NCI-H748 (cell line): ENCODE data around the gene DOK6.

Source experiments
- DNase-seq: peaks from one replicate; lab custom pipeline; 2025; ENCODE audit not compliant: unreplicated experiment; lab: John Stamatoyannopoulos, UW

DOK6 gene

GRCh38 chr18:69734536-69734935 lies 333.8 kb downstream of the DOK6 start:
- DNase-seq, result no peak

GRCh38 chr18:69736730-69737129 lies 336.0 kb downstream of the DOK6 start:
- no peak for DNase-seq

GRCh38 chr18:69737851-69738250 lies 337.2 kb downstream of the DOK6 start:
- no peak for DNase-seq

GRCh38 chr18:69747388-69747787 lies 346.7 kb downstream of the DOK6 start:
- DNase-seq, result no peak

- peak; percentile 29 for DNase-seq
These were observed 352.2 kb downstream of the DOK6 start for GRCh38 chr18:69752737-69753380.

GRCh38 chr18:69754108-69754507 lies 353.4 kb downstream of the DOK6 start:
- no peak for DNase-seq

GRCh38 chr18:69755041-69755440 lies 354.4 kb downstream of the DOK6 start:
- no peak for DNase-seq

GRCh38 chr18:69755856-69756496 lies 355.3 kb downstream of the DOK6 start:
- DNase-seq, result no peak

- no peak for DNase-seq
These were observed 357.0 kb downstream of the DOK6 start for GRCh38 chr18:69757733-69758132.

GRCh38 chr18:69758458-69758857 lies 357.8 kb downstream of the DOK6 start:
- DNase-seq, result no peak

- no peak for DNase-seq
These were observed 358.4 kb downstream of the DOK6 start for GRCh38 chr18:69759046-69759445.

GRCh38 chr18:69763002-69763401 lies 362.3 kb downstream of the DOK6 start:
- DNase-seq, result no peak

- DNase-seq, result no peak
These were observed 363.1 kb downstream of the DOK6 start for GRCh38 chr18:69763821-69764220.

- DNase-seq, result no peak
These were observed 369.6 kb downstream of the DOK6 start for GRCh38 chr18:69770238-69770637.

GRCh38 chr18:69774831-69775230 lies 374.1 kb downstream of the DOK6 start:
- DNase-seq, result no peak

- DNase-seq, result no peak
These were observed 376.6 kb downstream of the DOK6 start for GRCh38 chr18:69777248-69777647.

GRCh38 chr18:69778680-69779079 lies 378.0 kb downstream of the DOK6 start:
- DNase-seq, result no peak

GRCh38 chr18:69780851-69781250 lies 380.2 kb downstream of the DOK6 start:
- DNase-seq, result no peak

GRCh38 chr18:69784815-69785214 lies 384.1 kb downstream of the DOK6 start:
- no peak for DNase-seq

GRCh38 chr18:69785466-69785865 lies 384.8 kb downstream of the DOK6 start:
- DNase-seq, result no peak

GRCh38 chr18:69786427-69786826 lies 385.7 kb downstream of the DOK6 start:
- DNase-seq, result no peak

GRCh38 chr18:69787825-69788547 lies 387.3 kb downstream of the DOK6 start:
- DNase-seq, result no peak
